Measurements from ENCODE around the gene FAM241A.

Gene FAM241A

GRCh38 chr4:112120021-112120420 is 25.2 kb upstream of the FAM241A start:
- TF ChIP-seq CTCF (IDR thresholded peaks at IDR 0.05; ENCODE audit: poor library complexity, severe bottlenecking) = no peak
- ATAC-seq (ENCODE audit: low read depth) = no peak

GRCh38 chr4:112125416-112125815 is 19.8 kb upstream of the FAM241A start:
- H3K9me3 ChIP-seq (ENCODE audit: severe bottlenecking) = no peaks in the 10 kb centered on the region
- no peaks in the 10 kb centered on the region for H3K36me3 ChIP-seq (ENCODE audit: low read depth)
- peaks cover 6% of the 10 kb centered on the region for H3K4me1 ChIP-seq (ENCODE audit: insufficient read depth, poor library complexity, severe bottlenecking)
- no peak overlapping the region for H3K27ac ChIP-seq (ENCODE audit: poor library complexity, severe bottlenecking)
- no peak overlapping the region for H3K4me3 ChIP-seq (ENCODE audit: severe bottlenecking)
- DNase-seq (ENCODE audit: low spot score) (no peak), ATAC-seq (ENCODE audit: low read depth) (no peak)
- no peak for TF ChIP-seq CTCF (IDR thresholded peaks at IDR 0.05; ENCODE audit: poor library complexity, severe bottlenecking)
- H3K27me3 ChIP-seq (ENCODE audit: insufficient read depth, poor library complexity, severe bottlenecking) = no peaks in the 10 kb centered on the region

More at GRCh38 chr4:112120021-112120420, 25.2 kb upstream of the FAM241A start:
- Histone ChIP-seq H3K27ac (ENCODE audit: poor library complexity, severe bottlenecking) (no peak overlapping the region), H3K9me3 (ENCODE audit: severe bottlenecking) (no peaks in the 10 kb centered on the region), H3K27me3 (ENCODE audit: insufficient read depth, poor library complexity, severe bottlenecking) (no peaks in the 10 kb centered on the region), H3K36me3 (ENCODE audit: low read depth) (no peaks in the 10 kb centered on the region), H3K4me3 (ENCODE audit: severe bottlenecking) (no peak overlapping the region), H3K4me1 (ENCODE audit: insufficient read depth, poor library complexity, severe bottlenecking) (no peaks in the 10 kb centered on the region)
- DNase-seq (ENCODE audit: low spot score) = no peak

- Histone ChIP-seq H3K4me1 (ENCODE audit: insufficient read depth, poor library complexity, severe bottlenecking) (peaks cover 6% of the 10 kb centered on the region), H3K27ac (ENCODE audit: poor library complexity, severe bottlenecking) (no peak overlapping the region), H3K9me3 (ENCODE audit: severe bottlenecking) (no peaks in the 10 kb centered on the region), H3K27me3 (ENCODE audit: insufficient read depth, poor library complexity, severe bottlenecking) (no peaks in the 10 kb centered on the region), H3K4me3 (ENCODE audit: severe bottlenecking) (no peak overlapping the region), H3K36me3 (ENCODE audit: low read depth) (no peaks in the 10 kb centered on the region)
- TF ChIP-seq CTCF (IDR thresholded peaks at IDR 0.05; ENCODE audit: poor library complexity, severe bottlenecking) = no peak
- no peak for ATAC-seq (ENCODE audit: low read depth)
- no peak for DNase-seq (ENCODE audit: low spot score)
Measured at GRCh38 chr4:112127048-112127637, 18.1 kb upstream of the FAM241A start.

GRCh38 chr4:112127803-112128202 is 17.5 kb upstream of the FAM241A start:
- ATAC-seq (ENCODE audit: low read depth) = peak; percentile 51; the same call in 1 of the 3 replicates
- no peak overlapping the region for H3K4me3 ChIP-seq (ENCODE audit: severe bottlenecking)
- peaks cover 6% of the 10 kb centered on the region for H3K4me1 ChIP-seq (ENCODE audit: insufficient read depth, poor library complexity, severe bottlenecking)

More at GRCh38 chr4:112127803-112128202, 17.5 kb upstream of the FAM241A start:
- H3K27me3 ChIP-seq (ENCODE audit: insufficient read depth, poor library complexity, severe bottlenecking) = no peaks in the 10 kb centered on the region
- no peaks in the 10 kb centered on the region for H3K36me3 ChIP-seq (ENCODE audit: low read depth)
- no peak for TF ChIP-seq CTCF (IDR thresholded peaks at IDR 0.05; ENCODE audit: poor library complexity, severe bottlenecking)
- no peak for DNase-seq (ENCODE audit: low spot score)
- H3K27ac ChIP-seq (ENCODE audit: poor library complexity, severe bottlenecking) = no peak overlapping the region
- H3K9me3 ChIP-seq (ENCODE audit: severe bottlenecking) = no peaks in the 10 kb centered on the region
